Testis (tissue), 2 donors: ENCODE data around the gene ZNF554.

ENCODE experiments used
- POLR2A ChIP-seq: fragments of 450-650 bp; IDR thresholded peaks from one replicate; pipeline ENCODE4 v1.6.1; 2017; ENCODE audit warnings: antibody characterized with exemption, mild to moderate bottlenecking, moderate library complexity
- TF ChIP-seq, protein P1 (sequence below), 3 experiments: fragments of 450-650 bp in 2 of 3; fragments of 200-600 bp in 1 of 3; sonication (generic) in 1 of 3; IDR thresholded peaks; one replicate each; pipeline ENCODE4 v1.5.1; 2016 to 2019; ENCODE audit warnings: antibody characterized with exemption in 3 of 3, mild to moderate bottlenecking in 2 of 3, moderate library complexity in 1 of 3

DNA sequence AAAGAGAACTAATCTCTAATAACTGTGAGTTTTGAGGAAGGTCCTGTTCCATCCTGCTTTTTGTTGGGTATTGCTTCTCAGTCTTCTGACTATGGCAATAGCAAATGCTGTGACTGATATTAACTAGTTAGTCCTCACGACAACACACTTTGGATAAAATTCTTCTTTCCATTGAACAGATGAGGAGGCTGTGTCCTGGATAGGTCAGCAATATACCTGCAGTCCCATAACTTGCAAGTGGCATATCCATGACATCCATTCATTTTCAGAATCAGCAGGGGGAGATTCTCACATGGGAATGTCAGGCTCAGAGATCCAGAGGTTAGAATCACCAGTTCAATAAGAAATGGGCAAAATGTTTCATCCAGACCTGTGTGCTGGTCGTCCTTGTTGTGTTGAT is 7.4 kb downstream of the ZNF554 start:
- TF ChIP-seq, protein P1, sequence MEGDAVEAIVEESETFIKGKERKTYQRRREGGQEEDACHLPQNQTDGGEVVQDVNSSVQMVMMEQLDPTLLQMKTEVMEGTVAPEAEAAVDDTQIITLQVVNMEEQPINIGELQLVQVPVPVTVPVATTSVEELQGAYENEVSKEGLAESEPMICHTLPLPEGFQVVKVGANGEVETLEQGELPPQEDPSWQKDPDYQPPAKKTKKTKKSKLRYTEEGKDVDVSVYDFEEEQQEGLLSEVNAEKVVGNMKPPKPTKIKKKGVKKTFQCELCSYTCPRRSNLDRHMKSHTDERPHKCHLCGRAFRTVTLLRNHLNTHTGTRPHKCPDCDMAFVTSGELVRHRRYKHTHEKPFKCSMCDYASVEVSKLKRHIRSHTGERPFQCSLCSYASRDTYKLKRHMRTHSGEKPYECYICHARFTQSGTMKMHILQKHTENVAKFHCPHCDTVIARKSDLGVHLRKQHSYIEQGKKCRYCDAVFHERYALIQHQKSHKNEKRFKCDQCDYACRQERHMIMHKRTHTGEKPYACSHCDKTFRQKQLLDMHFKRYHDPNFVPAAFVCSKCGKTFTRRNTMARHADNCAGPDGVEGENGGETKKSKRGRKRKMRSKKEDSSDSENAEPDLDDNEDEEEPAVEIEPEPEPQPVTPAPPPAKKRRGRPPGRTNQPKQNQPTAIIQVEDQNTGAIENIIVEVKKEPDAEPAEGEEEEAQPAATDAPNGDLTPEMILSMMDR (IDR thresholded peaks at IDR 0.05): no peak
- TF ChIP-seq POLR2A: no peak
